HepG2 (cell line): ENCODE measurements around the gene LUZP2. TPM values are rescaled to one million over a fixed set of nuclear protein-coding genes. Genes with fewer than 3 reads are reported as not detected.

Experiments used
- ATAC-seq: fragments of 200-7000 bp; cut with Tn5 transposase; 3 replicates; pipeline ENCODE4 v1.9.1; 2020; ENCODE audit warnings: mild to moderate bottlenecking, moderate library complexity
- BruUV-seq: library from RNA; stranded (reverse); fragments of 400-500 nt; replicated peaks from 2 replicates; lab custom pipeline; 2021; lab: Mats Ljungman, UMichigan
- CTCF ChIA-PET: fragments of 300-600 bp; formaldehyde crosslinking; extraction: SDS; loops from one replicate; lab custom pipeline; 2021; ENCODE audit warnings: low total read pairs, inconsistent platforms, low intra/inter-chr PET ratio; lab: Yijun Ruan, JAX
- POLR2A ChIA-PET: fragments of 350-600 bp; sonication (Branson Sonifier 250); formaldehyde crosslinking; loops from one replicate; lab custom pipeline; 2020; ENCODE audit warnings: antibody characterized with exemption, inconsistent platforms; lab: Yijun Ruan, JAX
- DNase-seq: peaks from one replicate; pipeline ENCODE4 v3.0.0-alpha.2; 2015; ENCODE audit warnings: low spot score
- FAIRE-seq: peaks from 3 replicates; lab custom pipeline; 2011; peaks lifted over from hg19 to GRCh38; lab: Jason Lieb, UNC
- H2AFZ ChIP-seq: one replicate; pipeline ENCODE4 v1.6.1; 2011; ENCODE audit warnings: low read length, inconsistent platforms
- H3K27ac ChIP-seq: fragments of 300-600 bp; 3 replicates; pipeline ENCODE4 v1.8.0; 2011; ENCODE audit warnings: mixed run types, mild to moderate bottlenecking, mixed read lengths, low read length, inconsistent platforms; ENCODE audit not compliant: insufficient read depth; ENCODE audit errors: extremely low read length
- H3K27me3 ChIP-seq, 2 experiments: fragments of 200-600 bp in 1 of 2; 2 replicates in 1 of 2; 3 replicates in 1 of 2; pipeline versions ENCODE4 v1.6.0 to v1.8.0; 2011; ENCODE audit warnings: low read length in 2 of 2, mild to moderate bottlenecking in 2 of 2, moderate library complexity in 2 of 2, inconsistent platforms in 1 of 2; ENCODE audit not compliant: insufficient read depth in 2 of 2, control insufficient read depth in 1 of 2
- H3K36me3 ChIP-seq, 2 experiments: fragments of 200-600 bp in 1 of 2; replicated peaks in 1 of 2; 2 replicates in 1 of 2; 3 replicates in 1 of 2; pipeline versions ENCODE4 v1.5.1 to v1.8.0; 2011; ENCODE audit warnings: low read length in 2 of 2, inconsistent platforms in 1 of 2; ENCODE audit not compliant: insufficient read depth in 2 of 2, control insufficient read depth in 1 of 2
- H3K4me1 ChIP-seq: 2 replicates; pipeline ENCODE4 v1.5.1; 2012; ENCODE audit warnings: low read length, inconsistent platforms; ENCODE audit not compliant: insufficient read depth
- H3K4me2 ChIP-seq: 2 replicates; pipeline ENCODE4 v1.6.0; 2011; ENCODE audit warnings: low read depth, low read length, inconsistent platforms
- H3K4me3 ChIP-seq, 3 experiments: fragments of 200-600 bp in 1 of 3; sonication (generic), shearing (Covaris generic) in 1 of 3; replicated peaks in 1 of 3; 2 replicates each; pipeline ENCODE4 v1.5.1; 2011 to 2016; ENCODE audit warnings: low read length in 3 of 3, inconsistent platforms in 2 of 3, low read depth in 2 of 3, mild to moderate bottlenecking in 2 of 3, control low read depth in 1 of 3, mixed read lengths in 1 of 3; ENCODE audit not compliant: insufficient read depth in 1 of 3
- H3K79me2 ChIP-seq: one replicate; pipeline ENCODE4 v1.6.1; 2011; ENCODE audit warnings: low read length, inconsistent platforms; ENCODE audit not compliant: insufficient read depth
- H3K9ac ChIP-seq: 2 replicates; pipeline ENCODE4 v1.6.0; 2011; ENCODE audit warnings: mild to moderate bottlenecking, low read depth, low read length, inconsistent platforms; ENCODE audit not compliant: insufficient read depth
- H3K9me3 ChIP-seq: 2 replicates; pipeline ENCODE4 v1.5.1; 2012; ENCODE audit warnings: mild to moderate bottlenecking, low read length
- H4K20me1 ChIP-seq: 2 replicates; pipeline ENCODE4 v1.6.0; 2011; ENCODE audit warnings: inconsistent platforms, mild to moderate bottlenecking, low read length, moderate library complexity; ENCODE audit not compliant: insufficient read depth
- CBFB ChIP-seq: sonication (generic); formaldehyde crosslinking; IDR thresholded peaks from 2 replicates; pipeline ENCODE4 v1.4.0; 2020; ENCODE audit warnings: missing genetic modification reagents
- FIP1L1 ChIP-seq: fragments of 200-400 bp; formaldehyde crosslinking; IDR thresholded peaks from 2 replicates; pipeline ENCODE4 v1.6.1; 2018; ENCODE audit warnings: low read depth, mild to moderate bottlenecking, low read length, moderate library complexity, borderline replicate concordance; ENCODE audit not compliant: insufficient read depth
- POLR2AphosphoS2 ChIP-seq: IDR thresholded peaks from 2 replicates; pipeline ENCODE4 v1.6.1; 2011; ENCODE audit warnings: low read depth, low read length, improper control_type of control experiment
- RFXAP ChIP-seq: sonication (generic); formaldehyde crosslinking; IDR thresholded peaks from 2 replicates; pipeline ENCODE4 v1.4.0; 2020; ENCODE audit warnings: missing genetic modification reagents, borderline replicate concordance
- SP2 ChIP-seq: sonication (generic); formaldehyde crosslinking; IDR thresholded peaks from 2 replicates; pipeline ENCODE4 v1.5.1; 2020; ENCODE audit warnings: mild to moderate bottlenecking, missing genetic modification reagents
- XBP1 ChIP-seq: sonication (generic); formaldehyde crosslinking; IDR thresholded peaks from 2 replicates; pipeline ENCODE4 v1.5.0; 2020; ENCODE audit warnings: missing genetic modification reagents
- ZFP36 ChIP-seq: fragments of 150-350 bp; IDR thresholded peaks from 2 replicates; pipeline ENCODE4 v1.6.1; 2018; ENCODE audit warnings: borderline replicate concordance, low read length, low read depth; ENCODE audit not compliant: partially characterized antibody
- ZNF761 ChIP-seq: sonication (generic); formaldehyde crosslinking; conservative IDR thresholded peaks from 2 replicates; pipeline ENCODE4 v1.4.0; 2020; ENCODE audit warnings: mild to moderate bottlenecking, missing genetic modification reagents
- ZNF83 ChIP-seq: sonication (generic); formaldehyde crosslinking; IDR thresholded peaks from 2 replicates; pipeline ENCODE4 v1.4.0; 2020; ENCODE audit warnings: missing genetic modification reagents, mild to moderate bottlenecking, borderline replicate concordance
- WGBS: methylation state at CpG from one replicate; pipeline ENCODE4 v1.1.6; 2017; ENCODE audit warnings: low lambda C conversion rate; 5-methylcytosine and 5-hydroxymethylcytosine counted together
- in situ Hi-C: cut with HindIII; loops from 2 replicates; pipeline ENCODE4 v1.10.0; 2017; ENCODE audit warnings: low pct_unique_long_range_greater_than_20kb; ENCODE audit not compliant: extremely low pct_ligation_motif_present
- intact Hi-C: fragments of 100-400 bp; cut with micrococcal nuclease; formaldehyde crosslinking; loops from one replicate; pipeline ENCODE4 v1.10.0; 2022; ENCODE audit not compliant: unreplicated experiment
- polyA plus RNA-seq, 8 experiments: library from polyadenylated mRNA; depleted of rRNA in 3 of 8; stranded (reverse) in 7 of 8; unstranded in 1 of 8; fragments of >200 nt; fragmentation: Illumina TruSeq in 4 of 8; extraction: Trizol in 4 of 8; gene quantifications; 2 replicates each; pipeline versions ENCODE4 v1.2.1 to v1.2.3, GENCODE V29; 2011 to 2016; ENCODE audit warnings: low read depth in 4 of 8, missing spikeins in 1 of 8, mixed read lengths in 1 of 8; ENCODE audit not compliant: insufficient read depth in 1 of 8
- total RNA-seq, 5 experiments: library from RNA; depleted of rRNA; stranded (reverse); fragments of >200 nt; fragmentation: Illumina TruSeq; extraction: Trizol; gene quantifications; 2 replicates each; pipeline ENCODE4 v1.2.3, GENCODE V29; 2016; ENCODE audit warnings: low read depth in 1 of 5
- TF ChIP-seq, protein P1 (sequence below): sonication (generic); formaldehyde crosslinking; IDR thresholded peaks from 2 replicates; pipeline ENCODE4 v1.4.0; 2020; ENCODE audit warnings: missing genetic modification reagents
- TF ChIP-seq, protein P2 (sequence below): sonication (generic); formaldehyde crosslinking; IDR thresholded peaks from 2 replicates; pipeline ENCODE4 v1.4.0; 2020; ENCODE audit warnings: mild to moderate bottlenecking, missing genetic modification reagents, borderline replicate concordance
- TF ChIP-seq, protein P3 (sequence below): sonication (generic); formaldehyde crosslinking; IDR thresholded peaks from 2 replicates; pipeline ENCODE4 v1.4.0; 2020; ENCODE audit warnings: mild to moderate bottlenecking, missing genetic modification reagents, borderline replicate concordance
- TF ChIP-seq, protein P4 (sequence below): sonication (generic); formaldehyde crosslinking; IDR thresholded peaks from 2 replicates; pipeline ENCODE4 v1.4.0; 2020; ENCODE audit warnings: mild to moderate bottlenecking, missing genetic modification reagents
- TF ChIP-seq, protein P5 (sequence below): IDR thresholded peaks from 2 replicates; pipeline ENCODE4 v1.6.1; 2016; ENCODE audit warnings: low read depth

LUZP2 gene
- total and polyA plus RNA-seq, 2 of the 13 experiments (the other 11 are each of a cell fraction or from before 2014, with no cell fraction given), result not detected

DNA sequence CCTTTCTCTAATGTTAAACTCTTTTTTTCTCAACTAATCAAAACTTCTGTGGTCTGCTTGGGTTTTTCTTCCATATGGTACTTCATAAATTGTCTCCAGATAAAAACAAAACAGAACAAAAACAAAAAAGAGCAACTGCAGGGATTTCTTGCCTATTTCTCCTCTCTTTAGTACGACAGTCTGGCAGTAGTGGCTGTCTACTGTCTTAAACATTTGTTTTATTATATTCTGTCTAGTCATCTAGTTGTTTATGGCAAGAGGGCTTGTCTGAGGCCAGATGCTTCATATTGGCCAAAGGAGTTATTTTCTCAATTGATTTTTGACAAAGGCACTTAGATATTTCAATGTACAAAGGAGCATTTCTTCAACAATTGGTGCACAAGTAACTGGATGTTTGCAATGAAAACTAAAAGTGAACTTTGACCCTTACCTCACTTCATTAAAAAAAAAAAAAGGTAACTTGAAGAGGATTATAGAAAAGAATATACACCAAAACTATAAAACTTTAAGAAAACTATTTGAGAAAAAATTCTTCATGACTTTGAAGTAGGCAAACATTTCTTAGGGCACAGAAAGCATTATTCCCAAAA lies 404.2 kb downstream of the LUZP2 start (continued):
- no peak for TF ChIP-seq RFXAP (CRISPR knock-in tag)
- no peak for TF ChIP-seq FIP1L1

DNA sequence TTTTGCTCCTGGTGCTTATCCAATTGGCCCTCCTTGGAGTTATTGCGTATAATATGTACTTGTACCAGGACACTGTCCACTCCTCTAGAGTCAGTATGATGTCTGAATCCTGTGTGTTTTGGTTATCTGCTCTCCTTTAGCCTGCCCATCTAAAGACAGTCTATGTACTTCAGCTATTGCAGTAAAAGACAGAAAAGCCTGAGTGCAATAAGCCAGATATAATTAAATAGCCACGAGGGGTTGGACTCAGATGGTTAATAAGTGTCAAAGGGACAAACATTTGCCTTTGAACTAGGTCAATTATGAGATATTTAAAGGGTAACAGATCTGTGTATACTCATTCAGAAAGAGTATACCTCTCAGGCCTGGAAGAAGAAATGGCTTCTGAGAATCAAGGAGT lies 406.7 kb downstream of the LUZP2 start:
- Histone ChIP-seq H3K4me2 (no peak overlapping the region), H2AFZ (no peak overlapping the region), H3K36me3 (no peaks in the 10 kb centered on the region), H3K9ac (no peak overlapping the region), H3K4me1 (no peaks in the 10 kb centered on the region), H3K27ac (no peak overlapping the region), H3K79me2 (no peaks in the 10 kb centered on the region), H3K4me3 (no peak overlapping the region), H4K20me1 (no peaks in the 10 kb centered on the region), H3K9me3 (no peaks in the 10 kb centered on the region), H3K27me3 (no peaks in the 10 kb centered on the region)
- ATAC-seq (no peak), FAIRE-seq (no peak), DNase-seq (no peak)
- intact Hi-C loops (no loop called here), in situ Hi-C loops (no loop called here)
- ChIA-PET POLR2A (no interaction called here), CTCF (no interaction called here)
- WGBS, result 26% methylated on average over 2 of the region's 2 CpGs
- no TSS peak for BruUV-seq
- TF ChIP-seq, protein P1, sequence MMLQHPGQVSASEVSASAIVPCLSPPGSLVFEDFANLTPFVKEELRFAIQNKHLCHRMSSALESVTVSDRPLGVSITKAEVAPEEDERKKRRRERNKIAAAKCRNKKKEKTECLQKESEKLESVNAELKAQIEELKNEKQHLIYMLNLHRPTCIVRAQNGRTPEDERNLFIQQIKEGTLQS (CRISPR knock-in tag), result no peak
- TF ChIP-seq ZNF83 (no peak), ZFP36 (no peak), SP2 (CRISPR knock-in tag) (no peak), POLR2AphosphoS2 (no peak), CBFB (no peak), XBP1 (CRISPR knock-in tag) (no peak), ZNF761 (CRISPR knock-in tag) (no peak)
- TF ChIP-seq, protein P2, sequence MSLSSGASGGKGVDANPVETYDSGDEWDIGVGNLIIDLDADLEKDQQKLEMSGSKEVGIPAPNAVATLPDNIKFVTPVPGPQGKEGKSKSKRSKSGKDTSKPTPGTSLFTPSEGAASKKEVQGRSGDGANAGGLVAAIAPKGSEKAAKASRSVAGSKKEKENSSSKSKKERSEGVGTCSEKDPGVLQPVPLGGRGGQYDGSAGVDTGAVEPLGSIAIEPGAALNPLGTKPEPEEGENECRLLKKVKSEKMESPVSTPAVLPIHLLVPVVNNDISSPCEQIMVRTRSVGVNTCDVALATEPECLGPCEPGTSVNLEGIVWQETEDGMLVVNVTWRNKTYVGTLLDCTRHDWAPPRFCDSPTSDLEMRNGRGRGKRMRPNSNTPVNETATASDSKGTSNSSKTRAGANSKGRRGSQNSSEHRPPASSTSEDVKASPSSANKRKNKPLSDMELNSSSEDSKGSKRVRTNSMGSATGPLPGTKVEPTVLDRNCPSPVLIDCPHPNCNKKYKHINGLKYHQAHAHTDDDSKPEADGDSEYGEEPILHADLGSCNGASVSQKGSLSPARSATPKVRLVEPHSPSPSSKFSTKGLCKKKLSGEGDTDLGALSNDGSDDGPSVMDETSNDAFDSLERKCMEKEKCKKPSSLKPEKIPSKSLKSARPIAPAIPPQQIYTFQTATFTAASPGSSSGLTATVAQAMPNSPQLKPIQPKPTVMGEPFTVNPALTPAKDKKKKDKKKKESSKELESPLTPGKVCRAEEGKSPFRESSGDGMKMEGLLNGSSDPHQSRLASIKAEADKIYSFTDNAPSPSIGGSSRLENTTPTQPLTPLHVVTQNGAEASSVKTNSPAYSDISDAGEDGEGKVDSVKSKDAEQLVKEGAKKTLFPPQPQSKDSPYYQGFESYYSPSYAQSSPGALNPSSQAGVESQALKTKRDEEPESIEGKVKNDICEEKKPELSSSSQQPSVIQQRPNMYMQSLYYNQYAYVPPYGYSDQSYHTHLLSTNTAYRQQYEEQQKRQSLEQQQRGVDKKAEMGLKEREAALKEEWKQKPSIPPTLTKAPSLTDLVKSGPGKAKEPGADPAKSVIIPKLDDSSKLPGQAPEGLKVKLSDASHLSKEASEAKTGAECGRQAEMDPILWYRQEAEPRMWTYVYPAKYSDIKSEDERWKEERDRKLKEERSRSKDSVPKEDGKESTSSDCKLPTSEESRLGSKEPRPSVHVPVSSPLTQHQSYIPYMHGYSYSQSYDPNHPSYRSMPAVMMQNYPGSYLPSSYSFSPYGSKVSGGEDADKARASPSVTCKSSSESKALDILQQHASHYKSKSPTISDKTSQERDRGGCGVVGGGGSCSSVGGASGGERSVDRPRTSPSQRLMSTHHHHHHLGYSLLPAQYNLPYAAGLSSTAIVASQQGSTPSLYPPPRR (CRISPR knock-in tag), result no peak
- TF ChIP-seq, protein P3, sequence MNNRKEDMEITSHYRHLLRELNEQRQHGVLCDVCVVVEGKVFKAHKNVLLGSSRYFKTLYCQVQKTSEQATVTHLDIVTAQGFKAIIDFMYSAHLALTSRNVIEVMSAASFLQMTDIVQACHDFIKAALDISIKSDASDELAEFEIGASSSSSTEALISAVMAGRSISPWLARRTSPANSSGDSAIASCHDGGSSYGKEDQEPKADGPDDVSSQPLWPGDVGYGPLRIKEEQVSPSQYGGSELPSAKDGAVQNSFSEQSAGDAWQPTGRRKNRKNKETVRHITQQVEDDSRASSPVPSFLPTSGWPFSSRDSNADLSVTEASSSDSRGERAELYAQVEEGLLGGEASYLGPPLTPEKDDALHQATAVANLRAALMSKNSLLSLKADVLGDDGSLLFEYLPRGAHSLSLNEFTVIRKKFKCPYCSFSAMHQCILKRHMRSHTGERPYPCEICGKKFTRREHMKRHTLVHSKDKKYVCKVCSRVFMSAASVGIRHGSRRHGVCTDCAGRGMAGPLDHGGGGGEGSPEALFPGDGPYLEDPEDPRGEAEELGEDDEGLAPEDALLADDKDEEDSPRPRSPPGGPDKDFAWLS, result no peak
- TF ChIP-seq, protein P4, sequence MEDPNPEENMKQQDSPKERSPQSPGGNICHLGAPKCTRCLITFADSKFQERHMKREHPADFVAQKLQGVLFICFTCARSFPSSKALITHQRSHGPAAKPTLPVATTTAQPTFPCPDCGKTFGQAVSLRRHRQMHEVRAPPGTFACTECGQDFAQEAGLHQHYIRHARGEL, result no peak
- TF ChIP-seq, protein P5, sequence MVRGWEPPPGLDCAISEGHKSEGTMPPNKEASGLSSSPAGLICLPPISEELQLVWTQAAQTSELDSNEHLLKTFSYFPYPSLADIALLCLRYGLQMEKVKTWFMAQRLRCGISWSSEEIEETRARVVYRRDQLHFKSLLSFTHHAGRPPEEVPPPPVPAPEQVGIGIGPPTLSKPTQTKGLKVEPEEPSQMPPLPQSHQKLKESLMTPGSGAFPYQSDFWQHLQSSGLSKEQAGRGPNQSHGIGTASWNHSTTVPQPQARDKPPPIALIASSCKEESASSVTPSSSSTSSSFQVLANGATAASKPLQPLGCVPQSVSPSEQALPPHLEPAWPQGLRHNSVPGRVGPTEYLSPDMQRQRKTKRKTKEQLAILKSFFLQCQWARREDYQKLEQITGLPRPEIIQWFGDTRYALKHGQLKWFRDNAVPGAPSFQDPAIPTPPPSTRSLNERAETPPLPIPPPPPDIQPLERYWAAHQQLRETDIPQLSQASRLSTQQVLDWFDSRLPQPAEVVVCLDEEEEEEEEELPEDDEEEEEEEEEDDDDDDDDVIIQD, result no peak
